ENCODE results near the gene TPSB2.
"Not testable (repeated sequence)": the region's sequence is repeated elsewhere in the genome, so short reads cannot be mapped to it uniquely, and the experiment has no call there.

The TPSB2 gene
- total RNA-seq, result 0 to 0.55 (median 0) reads per million in 17 experiments

DNA sequence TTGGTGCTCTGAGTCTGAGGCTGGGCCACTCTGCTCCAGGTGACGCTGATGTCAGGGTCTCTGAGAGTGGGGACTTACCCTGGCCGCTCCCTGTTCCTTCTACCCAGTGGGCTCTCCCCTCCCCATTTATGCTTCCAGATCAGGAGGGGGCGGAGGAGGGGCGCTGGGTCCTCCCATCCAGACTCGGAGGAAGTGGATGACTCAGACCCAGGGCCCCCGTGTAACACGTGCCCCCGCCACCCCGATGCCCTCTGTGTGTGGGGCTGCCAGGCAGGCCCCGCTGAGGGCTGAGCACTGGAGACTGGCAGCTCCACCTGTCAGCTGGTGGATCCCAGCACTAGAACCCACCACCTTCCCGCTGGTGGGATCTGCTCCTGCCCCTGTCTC lies at the start of gene TPSB2:
Gene TPSB2, minus strand, starts transcription at position 101 of the 387 bp plus-strand sequence. CDS start 233 bp downstream, outside the sequence.
- not testable (repeated sequence) for DNase-seq

DNA sequence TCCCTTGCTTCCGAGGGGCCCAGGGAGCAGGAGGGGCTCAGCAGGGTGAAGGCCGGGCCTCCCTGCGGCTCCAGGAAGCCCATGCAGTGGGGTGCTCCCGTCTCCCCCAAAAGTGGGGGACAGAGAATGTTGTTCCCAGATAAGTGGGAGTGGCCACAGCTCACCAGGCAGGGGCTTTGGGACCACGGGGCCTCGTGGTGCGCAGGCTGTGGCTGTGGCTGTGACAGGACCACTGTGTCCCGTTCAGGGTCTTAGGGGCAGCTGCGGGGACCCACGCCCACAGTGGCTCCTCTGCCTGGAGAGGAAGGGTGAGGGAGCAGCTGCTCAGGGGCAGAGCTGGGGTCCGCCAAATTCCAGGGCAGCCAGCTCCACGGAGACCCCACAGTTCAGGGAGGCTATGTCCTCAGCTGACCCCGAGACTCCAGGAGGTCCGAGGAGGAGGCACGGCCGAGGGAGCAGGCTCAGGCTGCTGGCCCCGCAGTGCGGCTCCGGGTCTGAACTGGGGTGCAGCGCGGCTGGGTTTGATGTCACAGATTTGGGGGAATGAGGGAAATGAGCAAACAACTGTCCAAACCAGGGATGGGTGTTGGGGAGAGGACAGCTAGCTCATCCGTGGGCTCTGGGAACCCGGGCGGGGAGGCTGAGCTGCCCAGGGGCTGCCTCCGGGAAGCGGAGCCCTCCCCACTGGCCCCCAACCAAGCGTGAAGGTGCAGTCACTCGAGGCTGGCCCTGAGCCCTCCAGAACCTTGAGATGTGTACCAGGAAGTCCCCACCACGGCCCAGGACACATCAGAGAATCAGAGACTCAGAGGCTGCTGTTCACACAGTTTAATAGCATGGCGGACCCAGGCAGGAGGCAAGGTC lies 49.3 kb upstream of the TPSB2 start:
- DNase-seq, result no peak

- DNase-seq, result no peak
Measured at GRCh38 chr16:1278477-1278876, 48.5 kb upstream of the TPSB2 start.

- no peak for DNase-seq
Measured at GRCh38 chr16:1277617-1278282, 47.8 kb upstream of the TPSB2 start.

DNA sequence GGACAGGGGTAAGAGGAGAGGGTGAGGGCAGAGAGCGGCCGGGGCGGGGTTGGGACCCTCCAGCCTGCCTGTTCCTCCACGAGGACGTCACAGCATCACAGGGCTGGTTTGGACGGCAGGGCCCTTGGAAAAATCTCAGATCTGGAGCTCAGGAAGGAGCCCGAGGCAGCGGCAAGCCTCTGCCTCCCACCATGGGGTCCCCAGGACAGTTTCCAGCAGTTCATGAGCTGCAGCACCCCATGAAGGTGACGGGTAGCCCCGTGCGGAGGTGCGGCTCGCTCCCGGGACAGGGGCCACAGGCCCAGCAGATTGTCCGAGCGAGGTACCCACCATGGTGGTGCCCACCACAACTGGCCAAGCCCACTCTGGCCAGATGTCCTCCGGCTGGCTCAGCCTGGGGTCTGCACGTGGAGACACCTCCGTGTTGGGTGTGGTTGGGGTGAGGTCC lies 47.2 kb upstream of the TPSB2 start:
- DNase-seq, result no peak

GRCh38 chr16:1276580-1276878 lies 46.5 kb upstream of the TPSB2 start:
- DNase-seq, result no peak

DNA sequence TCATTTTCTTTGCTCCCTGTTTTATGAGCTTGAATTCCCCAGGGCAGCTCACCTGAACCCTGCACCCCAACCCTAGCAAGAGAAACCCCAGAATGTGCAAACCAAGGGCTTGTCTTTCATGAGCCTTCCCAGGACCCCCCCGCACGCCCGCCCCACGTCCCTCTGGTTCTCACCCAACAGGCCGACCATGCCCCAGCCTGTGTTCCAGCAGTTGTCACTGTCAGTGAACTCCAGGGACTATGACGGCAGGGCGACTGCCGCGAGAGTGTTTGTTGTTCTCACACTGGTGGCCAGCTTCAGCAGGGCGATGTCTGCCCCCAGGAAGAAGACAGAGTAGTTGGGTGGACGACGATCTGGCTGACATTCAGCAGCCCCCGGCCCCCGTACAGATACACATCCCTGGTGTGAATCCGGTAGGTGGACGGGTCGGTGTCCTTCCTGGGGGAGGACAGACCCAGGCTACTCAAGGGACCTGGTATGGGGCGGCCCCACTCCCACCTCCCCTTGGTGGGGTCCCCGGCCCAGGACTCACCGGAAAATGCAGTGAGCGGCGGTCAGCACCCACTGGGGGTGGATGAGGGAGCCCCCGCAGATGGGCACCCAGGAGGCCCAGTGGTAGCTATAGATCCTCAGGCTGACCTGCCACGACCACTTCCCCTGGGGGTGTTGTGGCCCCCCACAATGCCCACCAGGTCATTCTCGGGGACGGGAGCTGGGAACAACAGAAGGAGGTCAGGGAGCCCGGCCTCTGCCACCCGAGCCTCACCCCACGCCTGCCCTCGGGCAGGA lies 46.0 kb upstream of the TPSB2 start:
- DNase-seq, result no peak

- DNase-seq, result no peak
Measured at GRCh38 chr16:1274767-1275166, 44.8 kb upstream of the TPSB2 start.

DNA sequence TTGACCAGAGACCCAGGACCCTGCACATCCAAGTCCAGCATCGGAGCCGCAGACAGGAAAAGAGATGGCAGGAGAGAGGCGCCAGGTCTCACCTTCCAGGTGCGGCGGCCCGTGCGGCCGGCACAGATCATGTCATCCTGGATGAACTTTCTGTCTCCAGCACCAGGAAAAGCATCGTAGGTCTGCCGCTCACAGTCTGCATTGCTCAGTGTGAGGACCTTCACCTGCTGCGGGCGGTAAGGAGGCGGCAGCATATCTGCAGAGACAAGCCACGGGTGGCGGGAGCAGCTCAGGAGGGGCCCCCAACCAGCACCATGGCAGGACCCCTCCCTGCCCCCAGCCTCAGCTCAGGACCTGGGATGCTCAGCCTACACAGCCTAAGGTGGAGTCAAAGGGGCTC lies 43.8 kb upstream of the TPSB2 start:
- DNase-seq, result no peak

GRCh38 chr16:1272453-1273198 lies 42.6 kb upstream of the TPSB2 start:
- DNase-seq, result no peak

GRCh38 chr16:1271724-1272413 lies 41.9 kb upstream of the TPSB2 start:
- DNase-seq, result not testable (repeated sequence)

DNA sequence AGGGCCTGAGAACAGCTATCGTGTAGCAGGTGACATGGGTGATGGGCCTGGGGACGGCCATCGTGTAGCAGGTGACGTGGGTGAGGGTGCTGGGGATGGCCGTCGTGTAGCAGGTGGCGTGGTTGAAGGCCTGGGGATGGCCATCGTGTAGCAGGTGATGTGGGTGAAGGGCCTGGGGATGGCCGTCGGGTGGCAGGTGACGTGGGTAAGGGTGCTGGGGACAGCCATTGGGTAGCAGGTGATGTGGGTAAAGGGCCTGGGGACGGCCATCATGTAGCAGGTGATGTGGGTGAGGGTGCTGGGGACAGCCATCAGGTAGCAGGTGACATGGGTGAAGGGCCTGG lies 41.4 kb upstream of the TPSB2 start:
- no peak for DNase-seq

DNA sequence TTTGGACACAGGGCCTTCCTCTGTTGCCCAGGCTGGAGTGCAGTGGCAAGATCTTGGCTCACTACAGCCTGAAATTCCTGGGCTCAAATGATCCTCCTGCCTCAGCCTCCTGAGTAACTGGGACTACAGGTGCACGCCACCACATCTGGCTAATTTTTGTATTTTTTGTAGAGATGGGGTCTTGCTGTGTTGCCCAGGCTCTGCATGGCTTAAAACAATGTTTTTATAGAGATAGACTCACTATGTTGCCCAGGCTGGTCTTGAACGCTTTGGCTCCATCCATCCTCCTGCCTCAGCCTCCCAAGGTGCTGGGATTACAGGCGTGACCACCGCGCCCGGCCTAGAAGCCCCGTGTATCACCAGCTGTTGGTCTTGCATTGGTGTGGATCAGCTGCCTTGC lies 39.4 kb upstream of the TPSB2 start:
- not testable (repeated sequence) for DNase-seq

- DNase-seq, result no peak
Measured at GRCh38 chr16:1265826-1266225, 35.8 kb upstream of the TPSB2 start.

DNA sequence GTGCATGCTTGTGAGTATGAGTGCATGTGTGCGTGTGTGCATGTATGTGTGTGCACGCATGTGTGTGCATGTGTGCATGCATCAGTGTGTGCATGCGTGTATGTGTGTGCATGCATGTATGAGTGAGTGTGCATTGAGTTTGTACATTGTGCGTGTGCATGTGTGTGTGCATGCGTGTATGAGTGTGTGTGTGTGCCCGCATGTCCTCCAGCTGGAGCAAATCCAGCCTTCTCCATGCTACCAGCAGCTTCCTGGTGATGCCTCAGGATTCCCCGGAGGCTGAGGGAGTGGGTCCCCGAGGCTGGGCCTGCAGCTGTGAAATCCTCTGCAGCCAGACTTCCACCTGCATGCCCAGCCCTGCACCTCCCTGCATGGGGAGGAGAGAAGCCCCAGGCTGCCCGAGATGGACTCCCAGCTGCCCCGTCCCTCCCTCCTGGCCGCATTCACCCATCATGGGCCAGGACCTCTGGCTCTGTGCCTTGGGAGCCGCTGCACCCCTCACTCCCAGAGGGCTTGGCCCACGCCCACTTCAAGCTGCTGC lies 35.2 kb upstream of the TPSB2 start:
- no peak for DNase-seq

GRCh38 chr16:1264345-1265089 lies 34.5 kb upstream of the TPSB2 start:
- DNase-seq, result no peak

DNA sequence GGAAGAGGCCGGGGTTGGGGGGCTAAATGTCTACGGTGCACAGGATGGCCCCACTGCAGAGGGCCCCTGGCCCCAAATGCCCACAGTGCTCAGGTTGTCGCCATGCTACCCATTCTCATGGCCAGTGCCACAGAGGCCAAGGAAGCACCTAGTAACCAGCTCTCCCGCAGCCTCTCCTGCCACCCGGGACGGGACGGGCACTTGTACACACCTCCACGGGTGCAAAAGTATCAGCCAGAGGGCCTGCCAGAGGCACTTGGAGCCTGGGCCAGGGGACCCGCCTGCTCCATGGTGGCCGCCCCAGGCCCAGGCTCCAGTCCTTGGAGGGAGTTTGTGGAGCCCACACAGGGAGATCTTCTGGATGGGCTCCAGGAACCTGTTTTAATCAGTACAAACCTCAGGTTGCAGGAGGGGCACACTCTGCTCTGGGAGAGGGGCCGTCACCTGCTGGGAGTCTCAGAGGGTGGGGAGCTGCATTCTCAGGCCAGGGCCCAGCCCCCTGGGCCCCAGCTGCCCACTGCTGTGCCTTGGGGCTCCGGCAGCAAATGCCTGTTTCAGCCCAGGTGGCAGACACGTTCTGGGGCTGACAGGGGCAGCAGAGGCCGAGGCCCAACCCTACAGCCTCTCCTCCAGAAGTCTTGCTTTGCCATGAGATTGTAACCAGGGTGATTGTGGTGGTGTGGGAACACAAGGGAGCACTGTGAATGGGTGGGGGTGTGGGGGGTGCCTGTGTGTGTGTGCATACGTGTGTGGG lies 33.8 kb upstream of the TPSB2 start:
- no peak for DNase-seq

- DNase-seq, result no peak
Measured at GRCh38 chr16:1262846-1263221, 32.9 kb upstream of the TPSB2 start.

GRCh38 chr16:1262210-1262845 lies 32.3 kb upstream of the TPSB2 start:
- no peak for DNase-seq
